ENCODE measurements around the gene UGT2B15.

GRCh38 chr4:68630371-68630770 is 40.1 kb downstream of the UGT2B15 start:
- TF ChIP-seq POLR2A (IDR thresholded peaks at IDR 0.05), result no peak
- TF ChIP-seq, protein P1, sequence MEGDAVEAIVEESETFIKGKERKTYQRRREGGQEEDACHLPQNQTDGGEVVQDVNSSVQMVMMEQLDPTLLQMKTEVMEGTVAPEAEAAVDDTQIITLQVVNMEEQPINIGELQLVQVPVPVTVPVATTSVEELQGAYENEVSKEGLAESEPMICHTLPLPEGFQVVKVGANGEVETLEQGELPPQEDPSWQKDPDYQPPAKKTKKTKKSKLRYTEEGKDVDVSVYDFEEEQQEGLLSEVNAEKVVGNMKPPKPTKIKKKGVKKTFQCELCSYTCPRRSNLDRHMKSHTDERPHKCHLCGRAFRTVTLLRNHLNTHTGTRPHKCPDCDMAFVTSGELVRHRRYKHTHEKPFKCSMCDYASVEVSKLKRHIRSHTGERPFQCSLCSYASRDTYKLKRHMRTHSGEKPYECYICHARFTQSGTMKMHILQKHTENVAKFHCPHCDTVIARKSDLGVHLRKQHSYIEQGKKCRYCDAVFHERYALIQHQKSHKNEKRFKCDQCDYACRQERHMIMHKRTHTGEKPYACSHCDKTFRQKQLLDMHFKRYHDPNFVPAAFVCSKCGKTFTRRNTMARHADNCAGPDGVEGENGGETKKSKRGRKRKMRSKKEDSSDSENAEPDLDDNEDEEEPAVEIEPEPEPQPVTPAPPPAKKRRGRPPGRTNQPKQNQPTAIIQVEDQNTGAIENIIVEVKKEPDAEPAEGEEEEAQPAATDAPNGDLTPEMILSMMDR (IDR thresholded peaks at IDR 0.05), result no peak

All from body of pancreas (tissue), 4 donors.